ENCODE data around the gene ACTN4.

Gene ACTN4

DNA sequence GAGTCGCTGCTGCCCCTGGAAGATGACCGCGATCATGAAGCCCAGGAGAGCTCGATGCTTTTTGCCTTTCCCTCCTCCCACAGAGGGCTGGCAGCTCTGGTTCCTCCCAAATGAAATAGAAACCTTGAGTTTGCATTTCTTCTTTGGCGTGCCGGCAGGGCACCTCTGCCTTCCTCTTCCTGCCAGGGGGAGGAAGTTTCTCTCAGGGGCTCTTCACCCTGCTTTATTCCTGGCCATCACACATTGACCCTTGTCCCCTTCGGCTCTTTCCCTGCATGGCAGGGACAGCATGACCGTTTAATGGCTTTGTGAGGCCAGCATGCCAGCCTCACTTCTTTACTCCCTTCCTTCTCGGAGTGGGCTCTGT lies 47.9 kb downstream of the ACTN4 start:
- H3K18ac ChIP-seq (ENCODE audit: low read length), result no peak overlapping the region
- no peak overlapping the region for H4K5ac ChIP-seq (ENCODE audit: low read length)
- H3K36me3 ChIP-seq (ENCODE audit: control insufficient read depth, insufficient read depth, low read length), result no peaks in the 10 kb centered on the region
- H2AK5ac ChIP-seq (ENCODE audit: low read length), result no peak overlapping the region
- no peak overlapping the region for H2BK120ac ChIP-seq (ENCODE audit: low read depth, low read length)
- no peak overlapping the region for H3K4me2 ChIP-seq (ENCODE audit: low read length)
- H3K4me1 ChIP-seq (ENCODE audit: control insufficient read depth, low read depth, low read length), result peaks cover 7% of the 10 kb centered on the region
- H3K9ac ChIP-seq (ENCODE audit: low read length), result no peak overlapping the region
- H3K79me1 ChIP-seq (ENCODE audit: low read length), result peaks cover 32% of the 10 kb centered on the region
- DNase-seq, result no peak
- H3K27me3 ChIP-seq (ENCODE audit: insufficient read depth, low read length, poor library complexity), result no peaks in the 10 kb centered on the region
- no peak overlapping the region for H2BK15ac ChIP-seq (replicated peaks; ENCODE audit: low read depth)
- H2BK5ac ChIP-seq (ENCODE audit: low read length), result no peak overlapping the region
- H3K56ac ChIP-seq (ENCODE audit: low read length), result no peak overlapping the region
- H3K23ac ChIP-seq (ENCODE audit: low read length), result no peak overlapping the region
- no peak overlapping the region for H3K4me3 ChIP-seq (ENCODE audit: low read length)
- no CpG with 5 or more reads among the region's 9 CpGs for WGBS (ENCODE audit: extremely low coverage, insufficient coverage, low lambda C conversion rate)
- no peak overlapping the region for H3K4ac ChIP-seq (ENCODE audit: low read depth, low read length)
- peaks cover 80% of the 10 kb centered on the region for H3K79me2 ChIP-seq (ENCODE audit: control insufficient read depth, insufficient read depth, low read length)
- H3K27ac ChIP-seq (ENCODE audit: low read depth, low read length), result no peak overlapping the region
- H4K8ac ChIP-seq (ENCODE audit: low read depth, low read length), result no peak overlapping the region

DNA sequence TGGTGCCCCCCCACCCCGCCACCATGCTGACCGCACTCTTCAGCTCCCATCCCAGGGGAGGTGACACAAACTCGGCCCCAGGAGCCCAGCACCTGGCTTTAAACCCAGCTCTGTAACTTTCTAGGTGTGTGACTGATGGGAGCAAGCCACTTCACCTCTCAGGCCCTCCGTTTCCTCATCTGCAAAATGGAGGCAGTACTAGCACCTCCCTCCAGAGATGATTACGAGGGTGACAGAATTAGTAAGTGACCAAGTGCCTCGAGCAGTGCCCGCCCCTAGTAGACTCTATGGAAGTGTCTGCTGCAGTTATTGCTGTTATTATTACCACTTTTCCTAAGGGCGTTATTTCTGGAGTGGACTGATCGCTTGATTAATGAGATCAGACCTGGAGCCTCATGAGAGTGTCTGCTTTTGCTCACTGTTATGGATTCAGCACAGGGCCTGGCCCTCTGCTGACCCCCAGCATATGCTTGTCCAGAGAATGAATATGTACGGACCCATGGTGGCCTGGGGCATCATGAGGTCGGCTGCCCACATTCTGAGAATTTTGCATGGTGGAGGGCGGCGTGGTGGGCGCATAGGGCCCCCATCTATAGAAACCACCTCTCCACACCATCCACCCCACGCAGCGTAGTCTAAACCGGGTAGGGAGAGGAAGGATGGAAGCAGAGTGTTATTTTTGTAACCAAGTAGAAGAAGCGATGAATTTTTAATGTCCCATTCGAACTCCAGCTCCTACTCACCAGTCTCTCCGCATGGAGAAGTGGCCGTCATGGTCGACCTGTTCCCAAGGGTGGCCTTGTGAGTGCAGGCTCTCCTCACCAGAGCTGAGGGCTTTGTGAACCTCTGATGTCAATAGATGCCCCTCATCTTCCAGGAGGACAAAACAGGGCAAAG lies 48.6 kb downstream of the ACTN4 start:
- Histone ChIP-seq H2BK120ac (ENCODE audit: low read depth, low read length) (no peak overlapping the region), H4K8ac (ENCODE audit: low read depth, low read length) (no peak overlapping the region), H3K4me2 (ENCODE audit: low read length) (no peak overlapping the region), H3K79me1 (ENCODE audit: low read length) (peaks cover 32% of the 10 kb centered on the region), H3K4me1 (ENCODE audit: control insufficient read depth, low read depth, low read length) (peaks cover 7% of the 10 kb centered on the region), H3K9ac (ENCODE audit: low read length) (no peak overlapping the region), H3K27ac (ENCODE audit: low read depth, low read length) (no peak overlapping the region), H4K5ac (ENCODE audit: low read length) (no peak overlapping the region), H3K79me2 (ENCODE audit: control insufficient read depth, insufficient read depth, low read length) (peaks cover 74% of the 10 kb centered on the region), H2AK5ac (ENCODE audit: low read length) (no peak overlapping the region), H3K36me3 (ENCODE audit: control insufficient read depth, insufficient read depth, low read length) (peaks cover 2% of the 10 kb centered on the region), H2BK15ac (replicated peaks; ENCODE audit: low read depth) (no peak overlapping the region), H3K27me3 (ENCODE audit: insufficient read depth, low read length, poor library complexity) (no peaks in the 10 kb centered on the region), H2BK5ac (ENCODE audit: low read length) (no peak overlapping the region), H3K4ac (ENCODE audit: low read depth, low read length) (no peak overlapping the region), H3K18ac (ENCODE audit: low read length) (no peak overlapping the region), H3K4me3 (ENCODE audit: low read length) (no peak overlapping the region), H3K56ac (ENCODE audit: low read length) (no peak overlapping the region), H3K23ac (ENCODE audit: low read length) (no peak overlapping the region)
- WGBS (ENCODE audit: extremely low coverage, insufficient coverage, low lambda C conversion rate), result no CpG with 5 or more reads among the region's 22 CpGs
- DNase-seq, result no peak

DNA sequence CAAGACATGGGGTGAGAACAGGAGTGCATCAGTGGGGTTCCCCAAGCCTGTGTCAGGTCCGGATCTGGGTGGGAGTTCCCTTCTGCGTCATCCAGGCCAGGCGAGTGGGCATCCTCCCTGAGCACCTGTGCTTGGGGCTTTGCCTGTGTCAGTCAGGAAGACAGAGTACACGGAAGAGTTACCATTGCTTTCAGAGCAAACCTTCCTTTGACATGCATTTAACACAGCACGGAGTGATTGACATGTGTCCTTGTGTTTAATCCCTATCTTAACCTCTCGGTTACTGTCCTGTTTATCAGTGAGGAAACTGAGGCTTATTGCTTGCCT lies 49.2 kb downstream of the ACTN4 start:
- Histone ChIP-seq H3K79me1 (ENCODE audit: low read length) (peaks cover 32% of the 10 kb centered on the region), H3K23ac (ENCODE audit: low read length) (no peak overlapping the region), H3K79me2 (ENCODE audit: control insufficient read depth, insufficient read depth, low read length) (peaks cover 74% of the 10 kb centered on the region), H3K4me1 (ENCODE audit: control insufficient read depth, low read depth, low read length) (peaks cover 7% of the 10 kb centered on the region), H3K27ac (ENCODE audit: low read depth, low read length) (no peak overlapping the region), H3K56ac (ENCODE audit: low read length) (no peak overlapping the region), H2BK120ac (ENCODE audit: low read depth, low read length) (no peak overlapping the region), H3K18ac (ENCODE audit: low read length) (no peak overlapping the region), H2BK15ac (replicated peaks; ENCODE audit: low read depth) (no peak overlapping the region), H4K8ac (ENCODE audit: low read depth, low read length) (no peak overlapping the region), H3K36me3 (ENCODE audit: control insufficient read depth, insufficient read depth, low read length) (peaks cover 4% of the 10 kb centered on the region), H2AK5ac (ENCODE audit: low read length) (no peak overlapping the region), H3K4ac (ENCODE audit: low read depth, low read length) (no peak overlapping the region), H4K5ac (ENCODE audit: low read length) (no peak overlapping the region), H3K27me3 (ENCODE audit: insufficient read depth, low read length, poor library complexity) (no peaks in the 10 kb centered on the region), H3K4me3 (ENCODE audit: low read length) (no peak overlapping the region), H3K4me2 (ENCODE audit: low read length) (no peak overlapping the region), H2BK5ac (ENCODE audit: low read length) (no peak overlapping the region), H3K9ac (ENCODE audit: low read length) (no peak overlapping the region)
- DNase-seq, result no peak
- no CpG with 5 or more reads among the region's 6 CpGs for WGBS (ENCODE audit: extremely low coverage, insufficient coverage, low lambda C conversion rate)

DNA sequence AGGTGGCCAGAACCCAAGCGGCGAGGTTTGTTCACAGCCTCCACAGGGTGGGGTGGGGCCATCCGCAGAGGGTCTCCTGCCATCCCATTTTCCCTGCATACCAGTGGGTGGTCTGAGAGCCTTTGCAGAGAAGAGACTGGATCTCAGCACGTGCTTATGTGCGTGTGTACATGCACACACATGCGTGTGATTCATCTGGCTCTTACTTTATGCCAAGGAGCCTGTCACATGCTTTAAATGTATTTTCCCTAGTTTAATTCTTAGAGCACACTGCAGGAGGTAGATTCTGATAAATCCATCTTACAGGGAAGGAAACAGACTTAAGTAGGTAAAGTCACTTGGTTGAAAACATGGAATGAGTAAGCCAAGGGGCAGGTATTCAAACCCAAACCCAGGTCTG lies 49.7 kb downstream of the ACTN4 start:
- Histone ChIP-seq H3K27ac (ENCODE audit: low read depth, low read length) (no peak overlapping the region), H3K27me3 (ENCODE audit: insufficient read depth, low read length, poor library complexity) (no peaks in the 10 kb centered on the region), H3K36me3 (ENCODE audit: control insufficient read depth, insufficient read depth, low read length) (peaks cover 4% of the 10 kb centered on the region), H3K4ac (ENCODE audit: low read depth, low read length) (no peak overlapping the region), H3K4me3 (ENCODE audit: low read length) (no peak overlapping the region), H3K23ac (ENCODE audit: low read length) (no peak overlapping the region), H3K18ac (ENCODE audit: low read length) (no peak overlapping the region), H2BK5ac (ENCODE audit: low read length) (no peak overlapping the region), H3K56ac (ENCODE audit: low read length) (no peak overlapping the region), H2BK15ac (replicated peaks; ENCODE audit: low read depth) (no peak overlapping the region), H2AK5ac (ENCODE audit: low read length) (no peak overlapping the region), H3K79me1 (ENCODE audit: low read length) (peaks cover 30% of the 10 kb centered on the region), H3K9ac (ENCODE audit: low read length) (no peak overlapping the region), H4K5ac (ENCODE audit: low read length) (no peak overlapping the region), H3K4me1 (ENCODE audit: control insufficient read depth, low read depth, low read length) (peaks cover 7% of the 10 kb centered on the region), H2BK120ac (ENCODE audit: low read depth, low read length) (no peak overlapping the region), H3K4me2 (ENCODE audit: low read length) (no peak overlapping the region), H3K79me2 (ENCODE audit: control insufficient read depth, insufficient read depth, low read length) (peaks cover 69% of the 10 kb centered on the region), H4K8ac (ENCODE audit: low read depth, low read length) (no peak overlapping the region)
- WGBS (ENCODE audit: extremely low coverage, insufficient coverage, low lambda C conversion rate), result no CpG with 5 or more reads among the region's 6 CpGs
- DNase-seq, result no peak

DNA sequence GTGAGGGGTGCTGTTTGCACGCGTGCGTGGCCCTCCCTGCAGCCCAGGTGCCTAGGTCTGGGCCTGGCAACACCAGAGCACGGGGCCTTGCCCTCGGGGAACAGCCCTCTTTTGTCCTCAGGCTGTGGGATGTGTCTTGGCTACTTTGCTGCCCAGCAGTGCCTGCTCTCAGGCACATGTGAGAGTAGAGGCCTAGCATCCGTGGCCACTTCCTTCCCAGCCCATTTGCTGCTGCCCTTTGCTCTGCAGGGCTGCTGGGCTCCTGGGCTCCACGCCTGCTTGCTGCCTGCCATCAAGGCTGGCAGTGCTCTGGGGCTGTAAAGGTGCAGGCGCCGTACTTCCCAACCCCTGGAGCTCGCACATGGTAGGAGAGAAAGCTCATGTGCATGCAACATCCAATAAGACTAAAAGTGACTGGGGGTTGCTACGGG lies 50.2 kb downstream of the ACTN4 start:
- no peaks in the 10 kb centered on the region for H3K27me3 ChIP-seq (ENCODE audit: insufficient read depth, low read length, poor library complexity)
- H3K27ac ChIP-seq (ENCODE audit: low read depth, low read length), result no peak overlapping the region
- H3K4me1 ChIP-seq (ENCODE audit: control insufficient read depth, low read depth, low read length), result peaks cover 5% of the 10 kb centered on the region
- peaks cover 4% of the 10 kb centered on the region for H3K36me3 ChIP-seq (ENCODE audit: control insufficient read depth, insufficient read depth, low read length)
- H3K9ac ChIP-seq (ENCODE audit: low read length), result peak overlapping the region; percentile 4
- H2AK5ac ChIP-seq (ENCODE audit: low read length), result no peak overlapping the region
- no peak overlapping the region for H3K18ac ChIP-seq (ENCODE audit: low read length)
- H3K4ac ChIP-seq (ENCODE audit: low read depth, low read length), result no peak overlapping the region
- H3K79me1 ChIP-seq (ENCODE audit: low read length), result peaks cover 30% of the 10 kb centered on the region
- no peak overlapping the region for H4K8ac ChIP-seq (ENCODE audit: low read depth, low read length)
- no peak overlapping the region for H3K4me2 ChIP-seq (ENCODE audit: low read length)
- H3K23ac ChIP-seq (ENCODE audit: low read length), result no peak overlapping the region
- H3K56ac ChIP-seq (ENCODE audit: low read length), result peak overlapping the region; percentile 65
- peaks cover 64% of the 10 kb centered on the region for H3K79me2 ChIP-seq (ENCODE audit: control insufficient read depth, insufficient read depth, low read length)
- H4K5ac ChIP-seq (ENCODE audit: low read length), result no peak overlapping the region
- H2BK120ac ChIP-seq (ENCODE audit: low read depth, low read length), result no peak overlapping the region
- no peak overlapping the region for H2BK5ac ChIP-seq (ENCODE audit: low read length)
- no peak overlapping the region for H3K4me3 ChIP-seq (ENCODE audit: low read length)
- no CpG with 5 or more reads among the region's 11 CpGs for WGBS (ENCODE audit: extremely low coverage, insufficient coverage, low lambda C conversion rate)
- DNase-seq, result no peak
- H2BK15ac ChIP-seq (replicated peaks; ENCODE audit: low read depth), result no peak overlapping the region
